ENCODE results near the gene ZRANB3.
"Not testable (repeated sequence)": the region's sequence is repeated elsewhere in the genome, so short reads cannot be mapped to it uniquely, and the experiment has no call there.

Gene ZRANB3

DNA sequence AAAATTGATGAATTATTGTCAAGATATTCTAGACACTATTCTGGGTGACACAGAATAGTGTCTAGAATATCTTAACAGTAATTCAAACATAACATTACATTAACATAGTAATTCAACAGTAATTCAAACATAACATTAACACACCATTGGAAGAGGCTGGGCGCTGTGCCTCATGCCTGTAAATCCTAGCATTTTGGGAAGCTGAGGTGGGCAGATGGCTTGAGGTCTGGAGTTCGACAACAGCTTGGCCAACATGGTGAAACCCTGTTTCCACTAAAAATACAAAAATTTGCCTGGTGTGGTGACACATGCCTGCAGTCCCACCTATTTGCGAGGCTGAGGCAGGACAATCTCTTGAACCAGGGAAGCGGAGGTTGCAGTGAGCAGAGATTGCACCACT is 195.8 kb downstream of the ZRANB3 start:
- DNase-seq (ENCODE audit: insufficient read length, low spot score) (no peak), FAIRE-seq (no peak)
- no peak for TF ChIP-seq POLR2A (IDR thresholded peaks at IDR 0.05; ENCODE audit: low read depth, low read length)

DNA sequence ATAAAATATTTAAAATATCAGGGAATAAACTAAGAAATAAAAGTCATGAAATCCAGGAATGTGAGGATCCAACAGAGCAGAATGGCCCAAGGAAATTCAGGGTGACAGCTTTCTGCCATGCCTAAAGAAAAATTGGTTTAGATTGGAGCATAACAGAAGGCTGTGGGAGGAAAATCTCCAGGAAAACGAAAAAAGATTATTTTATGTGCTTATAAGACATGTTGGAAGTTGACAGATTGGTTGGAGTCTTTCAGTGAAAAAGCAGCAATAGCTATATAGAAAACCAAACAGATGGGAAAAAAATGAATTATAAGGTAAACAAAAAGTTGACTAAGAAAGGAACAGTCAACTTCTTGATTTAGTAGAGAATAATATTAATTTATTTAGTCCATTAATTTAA is 203.9 kb downstream of the ZRANB3 start:
- TF ChIP-seq POLR2A (IDR thresholded peaks at IDR 0.05; ENCODE audit: low read depth, low read length): no peak
- FAIRE-seq (no peak), DNase-seq (ENCODE audit: insufficient read length, low spot score) (no peak)

DNA sequence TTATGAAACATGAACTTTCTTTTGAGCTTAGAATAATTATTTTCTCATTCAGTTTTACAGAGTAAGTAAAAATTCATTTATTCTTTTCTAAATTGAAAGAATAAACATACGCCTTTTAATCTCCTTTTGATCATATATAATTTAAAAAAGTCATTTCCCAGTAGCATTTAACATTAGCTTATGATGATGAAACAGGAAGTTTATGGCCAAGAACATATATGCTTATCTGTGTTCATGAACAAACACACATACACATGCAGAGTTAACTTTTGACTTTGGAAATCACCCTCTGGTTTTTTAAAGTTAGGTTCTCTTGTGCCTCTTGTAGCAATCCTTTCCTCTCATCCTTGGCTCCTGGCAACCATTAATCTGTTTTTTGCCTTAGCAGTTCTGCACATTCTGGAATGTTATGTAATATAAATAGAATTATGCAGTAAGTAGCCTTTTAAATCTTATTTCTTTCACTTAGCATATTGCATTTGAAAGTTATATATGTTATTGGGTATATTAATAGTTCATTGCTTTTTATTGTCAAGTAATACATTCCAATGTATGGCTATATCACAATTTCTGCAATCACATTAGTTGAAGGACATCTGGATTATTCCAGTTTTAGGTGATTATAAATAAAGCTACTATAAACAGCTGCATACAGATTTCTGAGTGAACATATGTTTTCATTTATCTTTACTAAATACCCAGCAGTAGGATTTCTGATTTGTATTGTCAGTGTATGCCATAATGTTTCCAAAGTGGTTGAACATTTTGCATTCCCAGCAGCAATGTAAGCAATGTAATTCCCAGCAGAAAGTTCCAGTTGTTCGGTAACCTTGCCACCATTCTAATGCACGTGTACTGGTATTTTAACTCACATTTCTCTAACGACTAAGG is 210.3 kb downstream of the ZRANB3 start:
- no peak for TF ChIP-seq POLR2A (IDR thresholded peaks at IDR 0.05; ENCODE audit: low read depth, low read length)
- DNase-seq (ENCODE audit: insufficient read length, low spot score): no peak
- FAIRE-seq: no peak

DNA sequence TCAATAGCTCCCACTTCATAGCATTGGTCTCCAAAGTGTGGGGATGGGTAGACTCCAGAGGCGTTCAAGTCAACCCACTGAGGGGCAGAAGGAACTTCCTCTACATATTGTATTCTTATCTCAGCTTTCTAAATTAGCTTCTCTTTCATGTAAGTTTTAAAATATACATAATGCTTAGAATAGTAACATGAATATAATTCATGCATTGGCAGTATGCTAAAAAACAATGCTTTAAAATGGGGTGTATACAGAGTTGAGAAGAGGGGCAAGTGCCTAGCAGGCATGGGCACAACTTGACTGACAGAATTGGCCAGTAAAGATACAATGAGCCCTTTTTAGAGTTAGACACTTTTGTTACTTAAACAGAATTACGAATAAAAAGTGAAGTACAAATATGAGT is 212.2 kb downstream of the ZRANB3 start:
- DNase-seq (ENCODE audit: insufficient read length, low spot score): no peak
- no peak for FAIRE-seq
- no peak for TF ChIP-seq POLR2A (IDR thresholded peaks at IDR 0.05; ENCODE audit: low read depth, low read length)

DNA sequence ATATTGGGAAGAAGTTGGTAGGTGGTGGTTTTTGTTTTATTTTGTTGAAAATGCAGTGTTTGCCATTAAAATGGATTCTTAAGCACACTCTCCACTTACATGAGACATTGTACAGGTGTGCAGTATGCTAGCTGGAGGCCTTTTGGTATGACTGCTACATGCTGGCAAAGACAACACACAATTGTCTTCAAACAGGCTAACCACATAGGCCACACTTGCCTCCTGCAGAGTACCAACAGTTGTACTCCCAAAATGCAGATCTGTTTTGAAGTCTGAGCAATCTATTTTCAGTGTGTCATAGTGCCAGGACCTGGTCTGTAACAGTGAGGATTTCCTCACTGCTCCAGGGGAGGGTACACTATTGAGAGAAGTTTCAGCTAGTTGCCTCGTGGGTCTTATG is 213.6 kb downstream of the ZRANB3 start:
- DNase-seq (ENCODE audit: insufficient read length, low spot score) (no peak), FAIRE-seq (no peak)
- no peak for TF ChIP-seq POLR2A (IDR thresholded peaks at IDR 0.05; ENCODE audit: low read depth, low read length)

DNA sequence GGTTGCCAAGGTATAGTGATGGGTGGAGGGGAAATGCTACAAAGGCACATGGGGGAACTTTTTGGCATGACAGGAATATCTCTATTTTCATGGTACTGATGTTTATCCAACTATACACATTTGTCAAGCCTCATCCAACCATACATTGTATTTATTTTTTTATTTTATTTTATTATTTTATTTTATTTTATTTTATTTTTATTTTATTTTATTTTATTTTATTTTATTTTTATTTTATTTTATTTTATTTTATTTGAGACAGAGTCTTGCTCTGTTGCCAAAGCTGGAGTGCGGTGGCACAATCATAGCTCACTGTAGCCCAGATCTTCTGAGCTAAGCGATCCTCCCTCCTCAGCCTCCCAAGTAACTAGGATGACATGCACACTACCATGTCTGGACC is 219.1 kb downstream of the ZRANB3 start:
- DNase-seq (ENCODE audit: insufficient read length, low spot score): no peak
- FAIRE-seq: no peak
- no peak for TF ChIP-seq POLR2A (IDR thresholded peaks at IDR 0.05; ENCODE audit: low read depth, low read length)

DNA sequence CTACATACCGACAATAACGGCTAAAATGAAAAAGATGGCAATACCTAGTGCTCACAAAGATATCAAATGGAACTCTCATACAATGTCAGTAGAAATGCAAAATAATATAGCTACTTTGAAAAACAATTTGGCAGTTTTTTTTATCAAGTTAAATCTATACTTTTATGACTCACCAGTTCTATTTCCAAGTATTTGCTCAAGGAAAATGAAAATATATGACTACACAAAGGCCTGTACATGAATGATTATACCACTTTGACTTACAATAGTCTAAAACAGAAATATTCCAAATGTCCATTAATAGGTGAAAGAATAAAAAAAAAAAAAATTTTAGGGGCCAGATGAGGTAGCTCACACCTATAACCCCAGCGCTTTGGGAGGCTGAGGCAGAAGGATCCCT is 219.8 kb downstream of the ZRANB3 start:
- FAIRE-seq (no peak), DNase-seq (ENCODE audit: insufficient read length, low spot score) (no peak)
- no peak for TF ChIP-seq POLR2A (IDR thresholded peaks at IDR 0.05; ENCODE audit: low read depth, low read length)

DNA sequence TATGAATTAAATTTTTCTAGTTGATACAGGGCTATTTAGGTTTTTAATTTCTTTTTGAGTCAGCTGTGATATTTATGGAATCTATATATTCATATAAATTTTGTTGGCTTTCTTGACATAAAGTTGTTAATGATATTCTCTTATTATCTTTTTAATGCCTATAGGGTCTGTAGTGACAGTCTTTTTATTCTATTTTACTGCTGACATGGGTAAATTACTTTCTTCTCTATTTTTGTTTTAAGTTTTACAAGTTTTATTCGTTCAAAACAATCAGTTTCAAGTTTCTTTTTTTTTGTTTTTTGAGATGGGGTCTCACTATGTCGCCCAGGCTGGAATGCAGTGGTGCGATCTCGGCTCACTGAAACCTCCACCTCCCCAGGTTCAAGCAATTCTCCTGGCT is 226.3 kb downstream of the ZRANB3 start:
- DNase-seq (ENCODE audit: insufficient read length, low spot score): no peak
- no peak for FAIRE-seq
- no peak for TF ChIP-seq POLR2A (IDR thresholded peaks at IDR 0.05; ENCODE audit: low read depth, low read length)

DNA sequence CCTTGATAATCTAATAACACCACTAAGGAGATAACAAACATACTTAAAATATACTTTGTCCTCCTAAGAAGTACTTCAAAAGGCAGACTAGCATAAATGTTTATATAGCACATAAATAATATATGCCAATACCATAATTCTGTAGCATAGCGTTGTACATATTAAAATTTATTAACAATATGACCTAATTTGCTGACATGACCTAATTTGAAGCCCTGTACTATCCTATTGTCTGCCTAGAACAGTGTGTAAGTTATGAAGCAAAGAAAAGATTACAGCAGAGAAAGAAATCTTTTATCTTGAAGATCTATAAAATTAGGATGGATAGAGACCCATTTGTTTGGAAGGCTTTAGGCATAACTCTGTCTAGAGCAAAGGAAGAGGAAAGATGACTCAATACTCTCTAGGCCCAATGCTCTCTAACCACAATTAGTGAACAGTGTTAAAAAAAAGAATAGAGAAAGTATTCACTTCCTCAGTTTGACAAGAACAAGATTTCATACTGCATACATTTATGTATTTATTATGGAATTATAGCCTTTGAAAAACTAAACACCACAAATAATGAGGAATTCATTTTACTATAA is 231.3 kb downstream of the ZRANB3 start:
- DNase-seq (ENCODE audit: insufficient read length, low spot score) (no peak), FAIRE-seq (peak; percentile 50)
- TF ChIP-seq POLR2A (IDR thresholded peaks at IDR 0.05; ENCODE audit: low read depth, low read length): no peak

DNA sequence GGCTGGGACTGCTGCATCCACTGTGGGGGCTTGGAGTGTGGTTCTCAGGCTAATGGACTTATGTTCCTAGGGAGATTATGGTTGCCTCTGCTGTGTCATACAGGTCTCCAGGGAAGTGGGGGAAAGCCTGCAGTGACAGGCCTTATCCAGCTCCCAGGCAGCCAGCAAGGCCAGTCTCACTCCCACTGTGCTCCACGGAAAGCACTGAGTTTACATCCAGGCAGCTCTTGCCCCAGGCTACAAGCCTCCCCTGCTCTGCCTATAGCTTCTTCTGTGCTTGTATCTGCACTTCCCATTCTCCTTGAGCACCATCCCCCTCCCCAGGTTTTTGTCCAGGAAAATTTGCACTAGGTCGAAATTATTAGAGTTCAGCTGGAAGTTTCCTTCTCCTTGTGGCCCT is 231.9 kb downstream of the ZRANB3 start:
- DNase-seq (ENCODE audit: insufficient read length, low spot score): no peak
- no peak for TF ChIP-seq POLR2A (IDR thresholded peaks at IDR 0.05; ENCODE audit: low read depth, low read length)
- no peak for FAIRE-seq

DNA sequence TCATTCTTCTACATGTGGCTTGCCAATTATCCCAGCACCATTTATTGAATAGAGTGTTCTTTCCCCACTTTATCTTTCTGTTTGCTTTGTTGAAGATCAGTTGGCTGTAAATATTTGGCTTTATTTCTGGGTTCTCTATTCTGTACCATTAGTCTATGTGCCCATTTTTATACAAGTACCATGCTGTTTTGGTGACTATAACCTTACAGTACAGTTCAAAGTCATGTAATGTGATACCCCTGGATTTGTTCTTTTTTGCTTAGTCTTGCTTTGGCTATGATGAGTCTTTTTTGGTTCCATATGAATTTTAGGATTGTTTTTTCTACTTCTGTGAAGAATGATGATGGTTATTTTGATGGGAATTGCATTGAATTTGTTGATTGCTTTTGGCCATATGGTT is 243.9 kb downstream of the ZRANB3 start:
- FAIRE-seq; DNase-seq (ENCODE audit: insufficient read length, low spot score): not testable (repeated sequence)

DNA sequence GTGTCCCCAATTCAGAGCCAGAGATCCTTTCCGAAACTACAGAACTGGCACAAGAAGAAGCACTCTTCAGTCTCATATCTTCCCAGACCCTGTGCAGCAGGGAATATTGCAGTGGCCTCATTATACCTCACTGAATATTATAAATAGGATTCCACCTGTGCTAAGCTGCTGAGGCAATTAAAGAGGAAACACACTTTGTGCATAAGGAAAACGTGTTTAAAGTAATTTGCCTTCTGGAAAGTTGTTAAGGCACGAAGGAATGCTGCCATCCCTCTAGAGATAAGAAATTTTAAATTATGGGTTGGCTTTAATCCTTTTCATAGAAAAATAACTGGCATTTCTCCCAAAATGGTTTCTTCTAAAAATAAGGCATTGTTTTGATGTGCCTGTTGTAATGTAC is 245.6 kb downstream of the ZRANB3 start:
- no peak for TF ChIP-seq POLR2A (IDR thresholded peaks at IDR 0.05; ENCODE audit: low read depth, low read length)
- FAIRE-seq: no peak
- DNase-seq (ENCODE audit: insufficient read length, low spot score): no peak

DNA sequence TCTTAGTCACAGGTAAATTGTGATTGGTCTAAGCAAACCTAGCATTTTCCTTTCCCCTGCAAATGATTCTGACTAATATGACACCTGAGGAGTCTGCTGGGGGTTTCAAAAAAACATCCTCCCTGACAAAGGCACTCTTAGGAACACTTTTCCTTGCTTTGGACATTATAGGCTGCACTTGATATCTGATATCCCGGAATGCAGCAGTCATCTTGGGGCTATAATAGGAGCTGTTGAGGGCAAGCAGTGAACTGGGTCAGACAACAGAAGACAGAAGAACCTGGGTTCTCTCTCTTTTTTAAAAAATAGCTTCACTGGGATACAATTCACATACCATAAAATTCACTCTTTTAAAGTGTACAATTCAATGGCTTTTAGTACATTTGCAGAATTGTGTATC is 249.6 kb downstream of the ZRANB3 start:
- FAIRE-seq (no peak), DNase-seq (ENCODE audit: insufficient read length, low spot score) (no peak)
- no peak for TF ChIP-seq POLR2A (IDR thresholded peaks at IDR 0.05; ENCODE audit: low read depth, low read length)

DNA sequence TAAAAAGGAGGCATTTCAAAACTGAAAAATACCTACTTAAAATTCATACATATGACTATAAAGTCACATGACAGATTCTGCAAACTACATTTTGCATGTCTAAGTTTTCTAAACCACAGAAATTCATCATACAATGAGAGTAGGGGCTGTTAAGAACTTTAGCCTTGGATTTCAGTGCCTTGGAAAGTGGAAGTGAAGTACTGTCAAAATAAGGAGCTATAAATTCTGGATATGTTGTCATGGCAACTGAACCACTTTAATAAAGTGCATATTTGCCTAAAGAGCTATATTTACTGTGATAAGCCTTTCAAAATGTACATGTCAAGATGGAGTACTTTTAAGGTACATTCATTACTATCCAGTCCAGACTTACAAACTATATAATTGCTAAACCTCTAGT is 251.8 kb downstream of the ZRANB3 start:
- no peak for TF ChIP-seq POLR2A (IDR thresholded peaks at IDR 0.05; ENCODE audit: low read depth, low read length)
- FAIRE-seq: no peak
- DNase-seq (ENCODE audit: insufficient read length, low spot score): no peak

DNA sequence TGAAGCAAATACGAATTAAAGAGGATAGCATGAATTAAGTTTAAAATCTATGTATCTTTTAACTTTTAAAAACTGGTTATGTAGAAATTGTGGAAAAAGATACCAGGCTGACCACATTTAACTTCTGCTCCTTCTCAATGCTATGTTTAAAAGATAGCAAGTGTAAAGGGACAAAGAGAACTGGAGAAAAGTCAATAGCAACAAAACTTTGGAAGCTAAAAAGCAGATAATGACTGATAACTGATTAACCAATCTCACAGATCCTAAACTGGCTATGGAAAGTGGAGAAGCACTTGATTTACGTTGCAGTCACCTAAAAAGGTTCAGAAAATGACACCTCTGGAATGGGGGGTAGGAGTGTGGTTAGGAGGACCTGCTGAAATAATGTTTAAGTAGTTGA is 254.5 kb downstream of the ZRANB3 start:
- no peak for FAIRE-seq

More for the DNA sequence above, 254.5 kb downstream of the ZRANB3 start:
- no peak for DNase-seq (ENCODE audit: insufficient read length, low spot score)
- no peak for TF ChIP-seq POLR2A (IDR thresholded peaks at IDR 0.05; ENCODE audit: low read depth, low read length)

Data from H54 (cell line).